ENCODE measurements around the gene NRP2. TPM values are rescaled to one million over a fixed set of nuclear protein-coding genes. Genes with fewer than 3 reads are reported as not detected.

NRP2 gene
- total RNA-seq, 3 donors from 2014 or later: 18.4 to 32.0 (median 23.9) TPM

- intact Hi-C loops (cut with DNase I; ENCODE audit: low total_unique reads): no loop called here
- TF ChIP-seq CTCF (IDR thresholded peaks at IDR 0.05): no peak
- no peak for TF ChIP-seq POLR2AphosphoS5 (IDR thresholded peaks at IDR 0.05)
- no peak for TF ChIP-seq POLR2A (IDR thresholded peaks at IDR 0.05)
- Histone ChIP-seq H3K4me1 (peaks cover 0 to 3% of the 10 kb centered on the region in 2 donors), H3K27me3 (no peaks in the 10 kb centered on the region), H3K9me3 (no peaks in the 10 kb centered on the region), H3K4me3 (no peak overlapping the region), H3K36me3 (no peaks in the 10 kb centered on the region), H3K27ac (no peak overlapping the region)
- DNase-seq (ENCODE audit: low spot score in 2 of 2): no peak
These were observed 35.7 kb downstream of the NRP2 start for GRCh38 chr2:205717999-205718398.

- Histone ChIP-seq H3K4me3 (no peak overlapping the region), H3K4me1 (peaks cover 0 to under 1% of the 10 kb centered on the region in 2 donors), H3K27me3 (no peaks in the 10 kb centered on the region), H3K9me3 (no peaks in the 10 kb centered on the region), H3K36me3 (no peaks in the 10 kb centered on the region), H3K27ac (no peak overlapping the region)
- intact Hi-C loops (cut with DNase I; ENCODE audit: low total_unique reads): no loop called here
- no peak for DNase-seq (ENCODE audit: low spot score in 2 of 2)
- TF ChIP-seq POLR2AphosphoS5 (IDR thresholded peaks at IDR 0.05) (no peak), POLR2A (IDR thresholded peaks at IDR 0.05) (no peak), CTCF (IDR thresholded peaks at IDR 0.05) (no peak)
These were observed 37.5 kb downstream of the NRP2 start for GRCh38 chr2:205719847-205720246.

- H3K27ac ChIP-seq: no peak overlapping the region
- intact Hi-C loops (cut with DNase I; ENCODE audit: low total_unique reads): no loop called here
- H3K4me1 ChIP-seq: no peaks in the 10 kb centered on the region
- DNase-seq (ENCODE audit: low spot score in 2 of 2): no peak
- no peak for TF ChIP-seq POLR2AphosphoS5 (IDR thresholded peaks at IDR 0.05)
- no peak for TF ChIP-seq POLR2A (IDR thresholded peaks at IDR 0.05)
- no peak for TF ChIP-seq CTCF (IDR thresholded peaks at IDR 0.05)
- H3K4me3 ChIP-seq: no peak overlapping the region
- no peaks in the 10 kb centered on the region for H3K36me3 ChIP-seq
- H3K9me3 ChIP-seq: no peaks in the 10 kb centered on the region
- H3K27me3 ChIP-seq: no peaks in the 10 kb centered on the region
These were observed 38.2 kb downstream of the NRP2 start for GRCh38 chr2:205720451-205720902.

- Histone ChIP-seq H3K27ac (no peak overlapping the region), H3K27me3 (no peaks in the 10 kb centered on the region), H3K36me3 (no peaks in the 10 kb centered on the region), H3K9me3 (no peaks in the 10 kb centered on the region), H3K4me3 (no peak overlapping the region), H3K4me1 (no peaks in the 10 kb centered on the region)
- intact Hi-C loops (cut with DNase I; ENCODE audit: low total_unique reads): no loop called here
- no peak for DNase-seq (ENCODE audit: low spot score in 2 of 2)
- TF ChIP-seq CTCF (IDR thresholded peaks at IDR 0.05) (no peak), POLR2A (IDR thresholded peaks at IDR 0.05) (no peak), POLR2AphosphoS5 (IDR thresholded peaks at IDR 0.05) (no peak)
These were observed 38.8 kb downstream of the NRP2 start for GRCh38 chr2:205721057-205721449.

GRCh38 chr2:205722283-205722918 lies 40.1 kb downstream of the NRP2 start:
- TF ChIP-seq POLR2A (IDR thresholded peaks at IDR 0.05): no peak
- no peak for TF ChIP-seq CTCF (IDR thresholded peaks at IDR 0.05)
- TF ChIP-seq POLR2AphosphoS5 (IDR thresholded peaks at IDR 0.05): no peak
- Histone ChIP-seq H3K27ac (no peak overlapping the region), H3K4me1 (no peaks in the 10 kb centered on the region), H3K9me3 (no peaks in the 10 kb centered on the region), H3K27me3 (no peaks in the 10 kb centered on the region), H3K36me3 (no peaks in the 10 kb centered on the region), H3K4me3 (no peak overlapping the region)
- DNase-seq (ENCODE audit: low spot score in 2 of 2): no peak
- intact Hi-C loops (cut with DNase I; ENCODE audit: low total_unique reads): no loop called here
